HG03342 (cell line): Measurements from ENCODE around the gene ARMC9.
A peak's percentile ranks its signal among the peaks of the same experiment; 100 is the strongest.
"Not testable (repeated sequence)": the region's sequence is repeated elsewhere in the genome, so short reads cannot be mapped to it uniquely, and the experiment has no call there.

Experiments
- ATAC-seq: cut with Tn5 transposase; IDR thresholded peaks from one replicate; pipeline ENCODE4 v1.9.1; 2021; ENCODE audit warnings: mild to moderate bottlenecking, moderate library complexity; ENCODE audit not compliant: unreplicated experiment

ARMC9 gene

GRCh38 chr2:231181860-231182512 is 16.4 kb upstream of the ARMC9 start:
- peak; percentile 48 for ATAC-seq

- ATAC-seq: no peak
Measured at GRCh38 chr2:231182513-231182899, 15.9 kb upstream of the ARMC9 start.

DNA sequence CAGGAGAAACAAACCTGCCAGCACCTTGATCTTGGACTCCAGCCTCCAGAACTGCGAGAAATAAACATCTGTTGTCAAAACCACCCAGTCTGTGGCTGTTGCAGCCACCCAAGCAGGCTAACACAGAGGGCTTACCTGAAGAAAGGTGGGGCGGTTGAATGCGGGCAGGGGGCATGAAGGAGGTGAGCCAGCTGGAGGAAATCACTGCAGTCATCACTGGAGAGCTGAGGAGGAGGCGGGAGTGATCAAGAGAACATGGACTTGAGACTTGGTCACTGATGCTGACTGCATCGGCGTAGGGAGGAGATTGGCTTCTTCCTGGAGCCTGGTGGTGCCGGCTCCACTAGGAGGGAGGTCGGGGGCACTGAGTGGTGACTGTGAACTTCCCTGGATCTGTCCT is 14.6 kb upstream of the ARMC9 start:
- no peak for ATAC-seq

GRCh38 chr2:231184319-231184718 is 14.1 kb upstream of the ARMC9 start:
- ATAC-seq: no peak

- no peak for ATAC-seq
Measured at GRCh38 chr2:231185050-231185725, 13.2 kb upstream of the ARMC9 start.

GRCh38 chr2:231185886-231186285 is 12.5 kb upstream of the ARMC9 start:
- no peak for ATAC-seq

DNA sequence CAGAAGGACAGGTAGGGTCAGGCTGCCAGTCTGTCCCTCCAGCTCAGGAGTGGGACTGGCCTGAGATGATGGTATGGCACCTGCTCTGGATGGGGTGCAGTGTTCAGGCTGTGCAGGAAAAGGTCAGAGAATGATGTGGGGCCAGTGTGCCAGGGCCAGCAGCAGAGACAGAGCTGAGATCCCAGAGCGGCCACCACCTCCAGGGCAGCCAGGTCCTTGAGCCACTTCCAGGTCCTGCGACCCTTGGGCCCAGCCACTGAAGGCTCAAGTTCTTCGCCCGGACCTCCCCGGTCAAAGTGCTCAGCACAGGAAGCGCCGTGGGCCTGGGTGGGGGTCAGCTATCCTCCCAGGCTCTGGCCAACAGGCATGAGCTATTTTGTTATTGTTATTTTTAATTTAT is 12.1 kb upstream of the ARMC9 start:
- ATAC-seq: no peak

GRCh38 chr2:231187736-231188505 is 10.5 kb upstream of the ARMC9 start:
- no peak for ATAC-seq

- no peak for ATAC-seq
Measured at GRCh38 chr2:231188506-231189170, 9.8 kb upstream of the ARMC9 start.

DNA sequence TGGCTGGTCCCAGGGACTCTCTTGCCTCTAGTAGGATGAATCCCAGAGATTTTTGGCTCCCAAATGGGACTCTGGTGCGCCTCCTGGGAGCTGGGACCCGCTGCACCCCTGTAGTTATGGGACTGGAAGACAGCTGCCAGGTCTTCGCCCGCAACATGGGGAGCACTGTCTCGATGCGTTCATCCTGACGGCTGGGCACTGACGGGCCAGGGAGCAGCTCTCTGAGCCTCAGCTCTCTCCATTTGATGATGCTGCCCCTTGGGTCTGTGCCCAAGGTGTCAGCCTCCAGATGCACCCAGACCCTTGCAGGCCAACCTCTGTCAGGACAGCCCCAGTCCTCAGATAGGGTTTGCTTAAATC is 9.3 kb upstream of the ARMC9 start:
- ATAC-seq: no peak

GRCh38 chr2:231189571-231190495 is 8.6 kb upstream of the ARMC9 start:
- ATAC-seq: no peak

DNA sequence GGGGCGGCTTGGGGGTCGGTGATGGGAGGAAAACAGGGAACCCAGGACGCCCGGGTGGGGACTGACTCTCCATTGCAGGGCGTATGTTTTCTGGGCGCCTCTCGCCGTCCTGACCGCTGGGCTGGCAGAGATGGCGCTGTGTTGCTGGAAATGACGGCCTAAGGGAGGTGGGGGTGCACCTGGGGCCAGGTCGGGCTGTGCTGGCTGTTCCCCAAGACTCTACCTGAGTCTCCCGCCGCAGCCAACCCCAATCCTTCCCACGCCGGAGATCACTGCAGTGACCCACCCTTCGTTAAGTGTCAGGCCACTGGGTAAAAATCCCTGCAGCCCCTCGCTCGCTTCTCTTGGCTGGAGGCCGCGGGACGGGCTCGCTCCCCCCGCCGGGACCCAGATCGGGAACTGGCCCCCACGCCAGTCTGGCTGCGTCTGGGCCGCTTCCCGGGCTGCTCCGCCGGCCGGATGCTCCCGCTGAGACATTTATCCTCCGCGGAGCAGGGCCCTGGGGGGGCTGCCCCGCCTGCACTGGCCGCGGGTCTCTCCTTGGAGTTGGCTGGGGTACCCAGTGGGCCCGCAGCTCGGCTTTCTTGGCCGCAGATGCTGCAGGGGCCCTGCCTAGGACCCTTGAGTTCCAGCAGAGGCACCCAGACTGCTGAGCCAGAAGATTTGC is 7.8 kb upstream of the ARMC9 start:
- no peak for ATAC-seq

DNA sequence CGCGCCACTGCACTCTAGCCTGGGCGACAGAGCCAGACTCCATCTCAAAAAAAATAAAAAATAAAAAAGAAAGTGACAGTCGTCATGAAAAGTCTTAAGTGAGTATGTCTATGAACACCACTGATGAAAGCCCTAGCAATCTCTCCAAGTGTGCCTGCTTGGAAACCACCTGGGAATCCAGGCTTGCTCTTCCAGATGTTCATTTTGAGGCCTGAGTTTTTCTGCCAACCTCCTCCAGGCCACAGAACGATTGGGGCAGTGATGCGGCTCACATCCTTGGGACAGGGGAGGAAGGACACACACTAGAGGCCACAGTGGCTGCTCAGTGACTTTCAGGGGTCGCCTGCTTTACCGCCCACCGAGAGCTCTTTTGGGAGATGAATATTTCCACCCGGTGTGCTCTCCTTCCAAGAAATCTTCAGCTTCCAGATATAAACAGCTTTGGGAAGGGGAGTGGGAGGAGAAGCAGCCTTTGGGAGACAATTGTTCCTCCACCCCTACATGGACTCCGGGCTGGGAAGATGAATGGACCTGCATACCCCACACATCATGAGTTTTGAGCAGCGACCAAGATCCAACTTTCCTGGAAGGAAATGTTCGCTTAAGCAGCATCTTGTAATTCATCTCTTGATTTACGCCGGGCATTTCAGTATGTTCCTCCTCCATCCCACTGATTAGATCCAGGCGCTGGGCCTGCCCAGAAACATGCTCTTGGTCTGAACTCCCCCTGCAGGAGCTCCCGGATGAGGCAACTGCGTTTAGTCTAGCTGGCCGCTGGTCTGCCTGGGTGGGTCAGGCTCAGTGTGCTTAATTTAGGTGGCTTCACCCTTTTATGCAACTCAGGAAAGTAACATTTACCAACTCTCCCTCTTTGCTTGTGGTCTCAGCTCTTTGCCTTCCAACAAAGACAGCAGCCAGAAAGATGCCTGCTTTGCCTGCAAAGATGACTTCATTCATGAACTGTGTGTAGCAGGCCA is 6.2 kb upstream of the ARMC9 start:
- no peak for ATAC-seq

GRCh38 chr2:231193216-231193615 is 5.2 kb upstream of the ARMC9 start:
- ATAC-seq: no peak

GRCh38 chr2:231196592-231196991 is 1.8 kb upstream of the ARMC9 start:
- no peak for ATAC-seq

DNA sequence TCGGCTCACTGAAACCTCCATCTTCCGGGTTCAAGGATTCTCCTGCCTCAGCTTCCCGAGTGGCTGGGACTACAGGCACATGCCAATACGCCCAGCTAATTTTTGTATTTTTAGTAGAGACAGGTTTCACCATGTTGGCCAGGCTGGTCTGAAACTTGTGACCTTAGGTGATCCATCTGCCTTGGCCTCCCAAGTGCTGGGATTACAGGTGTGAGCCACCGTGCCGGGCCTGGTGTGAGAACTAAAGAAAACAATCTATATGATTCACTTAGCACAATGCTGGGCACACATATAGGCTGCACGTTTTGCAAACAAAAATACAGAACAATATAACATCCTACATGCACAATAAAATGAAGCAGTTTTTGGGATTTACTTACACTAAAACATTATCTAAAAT is 1.2 kb upstream of the ARMC9 start:
- not testable (repeated sequence) for ATAC-seq

DNA sequence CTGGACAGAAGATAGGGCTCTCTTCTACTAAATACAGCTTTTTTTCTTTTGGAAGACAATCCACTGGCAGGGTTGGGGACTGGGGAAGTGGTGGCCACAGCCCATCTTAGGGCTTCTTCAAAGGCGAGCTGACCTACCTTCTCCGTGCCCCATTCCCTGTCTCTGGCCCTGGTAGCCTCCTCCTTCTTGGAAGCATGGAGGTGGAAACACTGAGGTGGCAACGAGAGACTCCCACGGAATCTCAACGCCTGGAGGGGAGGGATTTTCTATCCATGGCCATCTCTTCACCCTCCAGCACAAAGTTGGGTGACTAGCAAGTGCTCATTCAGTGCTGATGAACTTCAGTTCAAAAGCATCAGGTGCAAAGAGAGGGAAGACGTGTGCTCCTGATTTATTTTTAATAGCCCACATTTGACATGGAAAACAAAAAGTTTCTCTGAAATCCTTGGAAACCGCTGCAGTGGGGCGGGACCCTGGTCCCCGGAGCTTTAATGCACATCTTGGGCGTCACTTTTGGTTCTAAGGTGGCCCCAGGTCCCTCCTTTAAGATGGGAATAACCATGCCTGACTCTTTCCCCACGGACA is 633 bp upstream of the ARMC9 start:
- ATAC-seq: no peak

DNA sequence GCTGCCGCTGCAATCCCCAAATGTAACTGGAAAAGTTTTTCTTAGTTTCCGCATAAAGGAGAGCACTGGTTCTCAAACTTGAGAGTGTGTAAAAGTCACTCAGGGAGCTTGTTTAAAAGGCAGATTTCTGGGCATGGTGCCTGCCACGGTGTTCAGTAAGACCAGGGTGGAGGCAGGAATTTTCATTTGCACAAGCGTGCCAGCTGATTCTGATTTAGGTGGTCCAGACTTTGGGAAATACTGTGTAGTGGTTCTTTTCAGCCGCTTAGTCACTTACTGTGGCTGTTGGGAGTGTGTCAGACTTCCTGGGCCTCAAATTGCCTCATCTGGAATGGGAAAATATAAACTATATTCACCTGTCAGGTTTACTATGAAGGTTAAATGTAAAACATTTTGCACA is 788 bp downstream of the ARMC9 start:
- ATAC-seq: no peak
